ENCODE results near the gene RBM25.

RBM25 gene

DNA sequence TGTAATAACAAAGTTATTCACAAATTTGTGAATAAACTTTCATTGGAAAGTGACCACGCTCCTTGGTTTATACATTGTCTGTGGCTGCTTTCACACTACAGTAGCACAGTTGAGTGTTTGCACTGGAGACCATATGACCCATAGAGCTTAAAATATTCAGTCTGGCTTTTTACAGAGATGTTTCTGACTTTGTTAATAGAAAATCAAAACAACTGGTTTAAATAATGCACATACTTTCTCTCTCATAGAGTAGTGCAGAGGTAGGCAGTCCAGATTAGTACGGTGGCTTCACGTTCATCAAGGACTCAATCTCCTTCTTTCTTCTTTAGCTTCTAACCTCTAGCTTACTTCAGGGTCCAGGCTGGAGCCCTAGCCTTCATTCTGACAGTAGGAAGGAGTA lies 114.2 kb downstream of the RBM25 start:
- DNase-seq: no peak

DNA sequence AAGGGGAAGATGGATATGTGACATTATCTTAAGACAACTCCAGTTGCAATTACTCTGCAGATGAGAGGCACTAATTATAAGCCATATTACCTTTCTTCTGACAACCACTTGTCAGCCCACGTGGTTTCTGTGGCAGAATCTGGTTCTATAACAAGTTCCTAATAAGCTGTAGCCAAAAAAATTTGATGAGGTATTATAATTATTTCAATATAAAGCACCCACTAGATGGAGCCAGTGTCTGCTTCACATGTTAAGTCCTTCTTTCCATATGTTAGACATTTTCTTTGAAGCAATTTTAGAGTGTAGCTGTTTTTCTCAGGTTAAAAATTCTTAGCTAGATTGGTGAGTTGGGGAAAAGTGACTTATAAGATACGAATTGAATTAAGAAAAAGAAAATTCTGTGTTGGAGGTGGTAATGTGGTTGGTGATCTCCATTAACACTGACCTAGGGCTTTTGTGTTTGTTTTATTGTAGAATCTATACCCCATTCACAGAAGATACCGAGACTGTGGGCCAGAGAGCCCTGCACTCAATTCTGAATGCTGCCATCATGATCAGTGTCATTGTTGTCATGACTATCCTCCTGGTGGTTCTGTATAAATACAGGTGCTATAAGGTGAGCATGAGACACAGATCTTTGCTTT lies 114.9 kb downstream of the RBM25 start:
- DNase-seq: peak in 1 of 2 donors; percentile 46

Data from CD4-positive, alpha-beta T cell treated with Interferon alpha-2 for 1 hour (primary cell).